ENCODE results near the gene ANKS1B.

ANKS1B gene

GRCh38 chr12:99026332-99027054, 958.2 kb downstream of the ANKS1B start:
- TF ChIP-seq GATA3 (IDR thresholded peaks at IDR 0.05; ENCODE audit: low read depth, low read length) (no peak), GATA2 (IDR thresholded peaks at IDR 0.05; ENCODE audit: low read depth, low read length) (no peak)

GRCh38 chr12:99024870-99025269, 959.9 kb downstream of the ANKS1B start:
- TF ChIP-seq GATA2 (IDR thresholded peaks at IDR 0.05; ENCODE audit: low read depth, low read length) = no peak
- no peak for TF ChIP-seq GATA3 (IDR thresholded peaks at IDR 0.05; ENCODE audit: low read depth, low read length)

DNA sequence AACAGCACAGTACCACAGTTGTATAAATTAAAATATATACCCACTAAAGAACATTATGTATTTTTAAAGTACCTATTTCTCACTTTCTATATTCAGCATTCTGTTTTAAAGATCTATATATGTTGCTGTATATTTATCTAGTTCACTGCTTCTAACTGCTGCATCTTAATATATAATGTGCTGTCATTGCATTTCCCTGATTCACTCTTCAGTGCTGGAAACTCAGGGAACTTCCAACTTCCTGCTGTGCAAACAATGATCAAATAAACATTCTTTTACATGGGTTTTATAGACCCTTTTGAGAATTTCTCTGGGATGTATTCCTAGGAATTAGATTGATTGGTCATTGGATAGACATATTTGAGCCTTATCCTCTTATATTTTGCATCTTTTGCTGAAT, 960.5 kb downstream of the ANKS1B start:
- no peak for TF ChIP-seq GATA2 (IDR thresholded peaks at IDR 0.05; ENCODE audit: low read depth, low read length)
- no peak for TF ChIP-seq GATA3 (IDR thresholded peaks at IDR 0.05; ENCODE audit: low read depth, low read length)

- TF ChIP-seq GATA3 (IDR thresholded peaks at IDR 0.05; ENCODE audit: low read depth, low read length) = no peak
- TF ChIP-seq GATA2 (IDR thresholded peaks at IDR 0.05; ENCODE audit: low read depth, low read length) = no peak
Measured at GRCh38 chr12:99020871-99021270, 963.9 kb downstream of the ANKS1B start.

- no peak for TF ChIP-seq GATA2 (IDR thresholded peaks at IDR 0.05; ENCODE audit: low read depth, low read length)
- no peak for TF ChIP-seq GATA3 (IDR thresholded peaks at IDR 0.05; ENCODE audit: low read depth, low read length)
Measured at GRCh38 chr12:99019798-99020197, 964.9 kb downstream of the ANKS1B start.

DNA sequence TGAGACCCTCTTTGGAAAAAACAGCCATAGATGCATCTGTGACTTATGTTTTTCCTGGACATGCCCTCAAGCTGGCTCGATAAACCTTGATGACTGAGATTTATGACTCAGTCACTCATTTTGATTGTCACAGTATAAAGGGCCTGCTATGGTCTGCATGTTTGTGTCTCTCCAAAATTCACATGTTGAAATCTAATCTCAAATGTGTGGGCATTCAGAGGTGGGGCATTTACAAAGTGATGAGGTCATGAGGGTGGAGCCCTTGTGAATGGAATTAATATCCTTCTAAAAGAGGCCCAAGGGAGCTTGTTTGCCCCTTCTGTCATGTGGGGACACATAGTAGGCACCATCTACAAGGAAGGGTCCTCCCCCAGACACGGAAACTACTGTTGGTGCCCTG, 966.8 kb downstream of the ANKS1B start:
- TF ChIP-seq GATA3 (IDR thresholded peaks at IDR 0.05; ENCODE audit: low read depth, low read length) (no peak), GATA2 (IDR thresholded peaks at IDR 0.05; ENCODE audit: low read depth, low read length) (no peak)

DNA sequence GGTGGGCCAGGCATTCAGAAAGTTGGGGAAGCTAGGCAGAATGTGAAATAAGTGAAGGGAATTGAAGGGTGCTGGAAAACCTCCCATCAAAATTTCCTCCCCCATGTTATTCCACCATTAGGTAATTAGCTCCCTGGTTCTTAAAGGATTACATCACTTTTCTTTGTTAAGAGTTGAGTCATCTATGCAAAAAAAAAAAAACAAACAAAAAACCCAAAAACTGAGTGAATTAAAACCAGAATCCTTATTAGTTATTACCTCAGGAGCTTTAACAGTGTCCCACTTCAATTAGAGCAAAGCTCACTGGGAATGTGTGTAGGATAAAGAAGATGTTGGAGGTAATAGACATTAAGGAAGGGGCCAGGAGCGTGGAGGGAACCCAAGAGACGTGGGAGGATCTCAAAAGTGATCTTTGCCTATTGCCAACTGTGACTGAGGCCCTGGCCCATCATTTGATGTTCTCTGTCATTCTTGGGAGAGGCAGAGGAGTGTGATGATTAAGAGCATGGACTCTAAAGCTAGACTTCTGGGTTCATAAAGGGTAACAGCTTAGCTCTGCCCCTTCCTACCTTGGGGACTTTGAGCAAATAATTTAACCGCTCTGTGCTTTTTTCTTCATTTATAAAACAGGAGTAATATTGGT, 975.0 kb downstream of the ANKS1B start:
- TF ChIP-seq GATA3 (IDR thresholded peaks at IDR 0.05; ENCODE audit: low read depth, low read length) = no peak
- TF ChIP-seq GATA2 (IDR thresholded peaks at IDR 0.05; ENCODE audit: low read depth, low read length) = no peak

DNA sequence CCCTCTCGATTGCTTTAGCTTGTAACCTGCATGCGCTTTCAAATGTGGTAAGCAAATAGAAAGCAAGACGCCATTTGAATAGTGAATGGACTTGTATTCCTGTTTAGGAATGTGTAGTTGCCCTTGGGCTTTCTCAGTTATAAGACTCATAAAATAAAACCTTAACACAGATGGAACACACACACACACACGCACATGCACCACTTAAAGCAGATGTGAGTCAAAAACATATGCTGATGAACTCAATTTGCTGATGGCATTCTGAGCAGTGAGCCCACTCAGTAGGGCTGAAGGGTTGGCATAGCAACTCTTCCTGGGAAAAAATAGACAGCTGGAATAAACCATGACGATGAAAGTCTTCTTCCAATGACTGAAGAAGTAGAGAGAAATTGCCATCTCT, 979.1 kb downstream of the ANKS1B start:
- TF ChIP-seq GATA2 (IDR thresholded peaks at IDR 0.05; ENCODE audit: low read depth, low read length) = no peak
- TF ChIP-seq GATA3 (IDR thresholded peaks at IDR 0.05; ENCODE audit: low read depth, low read length) = no peak

GRCh38 chr12:99004799-99005466, 979.8 kb downstream of the ANKS1B start:
- TF ChIP-seq GATA2 (IDR thresholded peaks at IDR 0.05; ENCODE audit: low read depth, low read length) = no peak
- no peak for TF ChIP-seq GATA3 (IDR thresholded peaks at IDR 0.05; ENCODE audit: low read depth, low read length)

- no peak for TF ChIP-seq GATA3 (IDR thresholded peaks at IDR 0.05; ENCODE audit: low read depth, low read length)
- no peak for TF ChIP-seq GATA2 (IDR thresholded peaks at IDR 0.05; ENCODE audit: low read depth, low read length)
Measured at GRCh38 chr12:99002731-99003130, 982.0 kb downstream of the ANKS1B start.

GRCh38 chr12:99002156-99002555, 982.6 kb downstream of the ANKS1B start:
- TF ChIP-seq GATA2 (IDR thresholded peaks at IDR 0.05; ENCODE audit: low read depth, low read length) = no peak

DNA sequence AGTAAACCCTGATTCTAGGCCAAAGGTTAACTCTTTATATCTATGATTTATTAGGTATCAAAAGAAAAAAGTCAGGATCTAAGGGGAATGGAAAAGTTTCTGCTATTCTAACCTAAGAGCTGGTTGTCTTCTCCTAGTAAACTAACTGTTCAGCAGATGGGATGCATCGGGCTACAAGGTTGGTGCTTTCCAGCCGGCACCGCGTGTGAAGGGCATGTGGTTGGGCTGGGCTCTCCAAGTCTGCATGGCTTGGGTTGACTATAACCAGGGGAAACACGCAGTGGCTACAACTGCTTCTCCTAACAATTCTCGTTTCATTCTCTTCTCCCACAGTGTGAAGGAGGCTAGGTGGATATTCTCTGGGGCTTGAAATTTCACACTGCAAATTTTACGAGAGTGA, 985.2 kb downstream of the ANKS1B start:
- no peak for TF ChIP-seq GATA3 (IDR thresholded peaks at IDR 0.05; ENCODE audit: low read depth, low read length)
- no peak for TF ChIP-seq GATA2 (IDR thresholded peaks at IDR 0.05; ENCODE audit: low read depth, low read length)

DNA sequence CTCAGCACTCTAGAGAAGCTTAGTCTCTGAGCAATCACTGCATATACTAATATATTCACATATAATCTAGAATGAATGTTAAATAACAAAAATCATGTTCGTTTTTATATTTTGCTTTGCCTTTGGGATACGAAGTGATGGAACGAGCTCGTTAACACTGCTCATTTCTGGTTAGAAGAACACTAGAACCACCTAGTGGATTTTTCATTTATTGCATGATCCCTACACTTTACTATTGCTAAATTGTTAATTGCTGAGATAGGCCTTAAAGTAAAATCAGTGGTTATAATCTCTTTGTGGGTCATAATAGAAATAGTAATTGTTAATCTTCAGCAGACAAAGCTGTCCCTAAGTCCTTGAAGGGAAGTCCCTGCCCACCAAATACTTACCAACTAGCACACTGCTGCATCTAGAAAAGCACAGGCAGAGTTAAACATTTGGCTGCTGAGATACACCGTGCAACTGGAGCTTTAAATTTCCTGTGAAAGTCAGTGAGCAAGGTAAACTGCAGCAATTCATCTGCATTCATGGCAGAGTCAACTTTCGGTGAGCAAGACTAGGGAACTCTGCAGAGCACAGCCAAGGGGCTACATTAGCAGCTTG, 985.9 kb downstream of the ANKS1B start:
- TF ChIP-seq GATA3 (IDR thresholded peaks at IDR 0.05; ENCODE audit: low read depth, low read length) = no peak
- TF ChIP-seq GATA2 (IDR thresholded peaks at IDR 0.05; ENCODE audit: low read depth, low read length) = no peak

DNA sequence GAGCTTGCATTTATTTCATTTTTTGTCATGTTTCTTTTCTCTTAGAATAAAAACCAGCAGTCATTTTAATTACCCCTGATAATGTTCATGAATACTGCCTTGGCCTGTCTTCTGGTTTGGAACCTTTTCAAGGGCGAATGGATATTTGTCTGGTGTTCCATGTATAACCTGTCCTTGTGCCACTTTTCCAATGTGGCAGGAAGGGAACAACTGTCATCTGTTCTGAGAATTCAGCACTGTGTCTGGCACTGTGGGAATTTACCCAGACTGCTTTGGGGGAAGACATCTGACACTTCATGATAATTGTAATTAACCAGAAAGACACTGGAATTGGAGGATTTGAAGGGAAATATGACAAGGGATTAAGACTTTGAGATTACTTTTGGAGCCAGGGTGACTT, 986.8 kb downstream of the ANKS1B start:
- TF ChIP-seq GATA3 (IDR thresholded peaks at IDR 0.05; ENCODE audit: low read depth, low read length) = no peak
- TF ChIP-seq GATA2 (IDR thresholded peaks at IDR 0.05; ENCODE audit: low read depth, low read length) = no peak

Measured in SH-SY5Y (cell line).